Measurements from ENCODE around the gene TESK2.

DNA sequence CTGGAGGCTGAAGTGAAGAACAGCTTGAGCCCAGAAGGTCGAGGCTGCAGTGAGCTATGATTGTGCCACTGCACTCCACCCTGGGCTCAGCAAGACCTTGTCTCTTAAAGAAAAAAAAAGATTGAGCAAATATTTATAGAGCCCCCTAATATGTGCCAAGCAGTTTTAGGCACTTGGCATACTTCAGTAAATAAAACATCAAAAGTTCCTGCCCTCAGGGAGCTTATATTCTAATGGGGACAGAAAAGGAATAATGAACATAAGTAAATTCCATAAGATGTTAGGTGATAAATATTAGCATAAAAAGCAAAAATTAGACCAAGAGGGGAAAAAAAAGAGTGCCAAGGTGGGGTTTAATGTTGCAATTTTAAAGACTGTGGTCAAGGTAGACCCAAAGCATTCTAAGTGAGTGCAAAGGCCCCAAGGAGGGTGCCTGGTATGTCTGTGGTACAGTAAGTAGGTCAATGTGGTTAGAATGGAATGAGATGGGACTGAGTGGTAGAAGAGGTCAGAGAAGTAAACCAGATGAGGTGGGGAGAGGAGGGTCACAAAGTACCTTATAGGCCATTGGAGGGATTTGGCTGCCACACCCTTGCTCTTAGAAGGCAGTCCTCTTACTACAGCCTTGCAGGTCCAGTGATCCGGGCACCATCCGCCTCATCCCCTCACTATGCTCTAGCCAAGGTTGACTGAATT, 153.2 kb downstream of the TESK2 start:
- TF ChIP-seq, protein P1, sequence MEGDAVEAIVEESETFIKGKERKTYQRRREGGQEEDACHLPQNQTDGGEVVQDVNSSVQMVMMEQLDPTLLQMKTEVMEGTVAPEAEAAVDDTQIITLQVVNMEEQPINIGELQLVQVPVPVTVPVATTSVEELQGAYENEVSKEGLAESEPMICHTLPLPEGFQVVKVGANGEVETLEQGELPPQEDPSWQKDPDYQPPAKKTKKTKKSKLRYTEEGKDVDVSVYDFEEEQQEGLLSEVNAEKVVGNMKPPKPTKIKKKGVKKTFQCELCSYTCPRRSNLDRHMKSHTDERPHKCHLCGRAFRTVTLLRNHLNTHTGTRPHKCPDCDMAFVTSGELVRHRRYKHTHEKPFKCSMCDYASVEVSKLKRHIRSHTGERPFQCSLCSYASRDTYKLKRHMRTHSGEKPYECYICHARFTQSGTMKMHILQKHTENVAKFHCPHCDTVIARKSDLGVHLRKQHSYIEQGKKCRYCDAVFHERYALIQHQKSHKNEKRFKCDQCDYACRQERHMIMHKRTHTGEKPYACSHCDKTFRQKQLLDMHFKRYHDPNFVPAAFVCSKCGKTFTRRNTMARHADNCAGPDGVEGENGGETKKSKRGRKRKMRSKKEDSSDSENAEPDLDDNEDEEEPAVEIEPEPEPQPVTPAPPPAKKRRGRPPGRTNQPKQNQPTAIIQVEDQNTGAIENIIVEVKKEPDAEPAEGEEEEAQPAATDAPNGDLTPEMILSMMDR (IDR thresholded peaks at IDR 0.05): no peak
- TF ChIP-seq POLR2A (IDR thresholded peaks at IDR 0.05): no peak

Data from heart left ventricle (tissue), 13 donors.